Loucy (cell line): Measurements from ENCODE around the gene CALCB.
"Not testable (repeated sequence)": the region's sequence is repeated elsewhere in the genome, so short reads cannot be mapped to it uniquely, and the experiment has no call there.

Source experiments
- H2AFZ ChIP-seq: fragments of 200-600 bp; sonication (generic); 2 replicates; pipeline ENCODE4 v1.6.0; 2016; ENCODE audit warnings: antibody characterized with exemption, mild to moderate bottlenecking, low read length, moderate library complexity
- H3F3A ChIP-seq: fragments of 200-600 bp; 2 replicates; pipeline ENCODE4 v1.6.0; 2016; ENCODE audit warnings: antibody characterized with exemption, low read depth, mild to moderate bottlenecking
- H3K27me3 ChIP-seq: fragments of 200-600 bp; sonication (generic); 2 replicates; pipeline ENCODE4 v1.6.1; 2014; ENCODE audit warnings: low read length, mild to moderate bottlenecking; ENCODE audit not compliant: insufficient read depth, poor library complexity, severe bottlenecking
- H3K36me3 ChIP-seq: fragments of 200-600 bp; sonication (generic); 2 replicates; pipeline ENCODE4 v1.6.1; 2016; ENCODE audit warnings: low read length; ENCODE audit not compliant: insufficient read depth
- H3K4me1 ChIP-seq: fragments of 200-600 bp; sonication (generic); 2 replicates; pipeline ENCODE4 v1.5.1; 2014; ENCODE audit warnings: low read length, mild to moderate bottlenecking; ENCODE audit not compliant: insufficient read depth, poor library complexity, severe bottlenecking
- H3K4me2 ChIP-seq: fragments of 200-600 bp; sonication (generic); 2 replicates; pipeline ENCODE4 v1.6.0; 2014; ENCODE audit warnings: antibody characterized with exemption, low read length, low read depth, mild to moderate bottlenecking; ENCODE audit not compliant: poor library complexity, severe bottlenecking
- H3K4me3 ChIP-seq: fragments of 200-600 bp; sonication (generic); 2 replicates; pipeline ENCODE4 v1.5.1; 2014; ENCODE audit warnings: low read length, mild to moderate bottlenecking, mixed read lengths; ENCODE audit not compliant: poor library complexity, severe bottlenecking
- H3K79me2 ChIP-seq: fragments of 200-600 bp; sonication (generic); 2 replicates; pipeline ENCODE4 v1.6.1; 2014; ENCODE audit warnings: low read length; ENCODE audit not compliant: insufficient read depth
- H3K9ac ChIP-seq: fragments of 200-600 bp; sonication (generic); 2 replicates; pipeline ENCODE4 v1.6.0; 2014; ENCODE audit warnings: mild to moderate bottlenecking, low read depth, low read length, moderate library complexity; ENCODE audit not compliant: poor library complexity, severe bottlenecking
- H3K9me2 ChIP-seq: fragments of 200-600 bp; sonication (generic); replicated peaks from 2 replicates; pipeline ENCODE4 v1.6.1; 2016; ENCODE audit warnings: low read depth, low read length, mixed read lengths
- H3K9me3 ChIP-seq: fragments of 200-600 bp; sonication (generic); 2 replicates; pipeline ENCODE4 v1.6.1; 2014; ENCODE audit warnings: mild to moderate bottlenecking, antibody characterized with exemption, low read length, low read depth; ENCODE audit not compliant: insufficient read depth
- H4K20me1 ChIP-seq: fragments of 200-600 bp; sonication (generic); 2 replicates; pipeline ENCODE4 v1.6.0; 2014; ENCODE audit warnings: antibody characterized with exemption, low read length, mild to moderate bottlenecking; ENCODE audit not compliant: insufficient read depth, poor library complexity, severe bottlenecking
- EZH2phosphoT487 ChIP-seq: fragments of 200-600 bp; IDR thresholded peaks from 2 replicates; pipeline ENCODE4 v1.6.1; 2018; ENCODE audit warnings: antibody characterized with exemption, mild to moderate bottlenecking, moderate library complexity, borderline replicate concordance
- TF ChIP-seq, protein P1 (sequence below): fragments of 200-600 bp; sonication (generic); conservative IDR thresholded peaks from 2 replicates; pipeline ENCODE4 v1.5.1; 2014; ENCODE audit warnings: mild to moderate bottlenecking, antibody characterized with exemption, low read length

The CALCB gene

DNA sequence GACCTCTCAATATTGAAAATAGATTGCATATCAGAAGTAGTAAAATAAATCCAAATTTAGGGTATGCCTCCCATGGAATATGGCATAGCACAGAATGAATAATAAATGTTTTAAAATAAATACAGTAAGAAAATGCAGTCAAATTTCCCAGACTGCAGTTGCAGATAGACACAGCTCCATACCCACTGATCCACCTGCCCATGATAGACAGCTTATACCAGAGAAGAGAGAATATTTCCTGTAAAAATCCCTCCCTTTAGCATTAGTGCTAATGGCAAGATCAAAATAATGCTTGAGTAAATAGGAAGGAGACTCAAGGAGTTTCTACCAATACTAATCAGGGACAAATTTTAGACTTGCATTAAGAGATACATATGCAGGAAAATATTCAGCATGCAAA is 45.0 kb upstream of the CALCB start:
- H3K9me2 ChIP-seq = no peaks in the 10 kb centered on the region
- no peak overlapping the region for H3K9ac ChIP-seq
- no peaks in the 10 kb centered on the region for H3K36me3 ChIP-seq
- no peaks in the 10 kb centered on the region for H3K4me1 ChIP-seq
- no peaks in the 10 kb centered on the region for H3K9me3 ChIP-seq
- no peak overlapping the region for H3K4me2 ChIP-seq
- no peaks in the 10 kb centered on the region for H3K79me2 ChIP-seq
- no peaks in the 10 kb centered on the region for H3F3A ChIP-seq
- no peak overlapping the region for H2AFZ ChIP-seq
- H3K4me3 ChIP-seq = no peak overlapping the region
- no peak for TF ChIP-seq EZH2phosphoT487
- TF ChIP-seq, protein P1, sequence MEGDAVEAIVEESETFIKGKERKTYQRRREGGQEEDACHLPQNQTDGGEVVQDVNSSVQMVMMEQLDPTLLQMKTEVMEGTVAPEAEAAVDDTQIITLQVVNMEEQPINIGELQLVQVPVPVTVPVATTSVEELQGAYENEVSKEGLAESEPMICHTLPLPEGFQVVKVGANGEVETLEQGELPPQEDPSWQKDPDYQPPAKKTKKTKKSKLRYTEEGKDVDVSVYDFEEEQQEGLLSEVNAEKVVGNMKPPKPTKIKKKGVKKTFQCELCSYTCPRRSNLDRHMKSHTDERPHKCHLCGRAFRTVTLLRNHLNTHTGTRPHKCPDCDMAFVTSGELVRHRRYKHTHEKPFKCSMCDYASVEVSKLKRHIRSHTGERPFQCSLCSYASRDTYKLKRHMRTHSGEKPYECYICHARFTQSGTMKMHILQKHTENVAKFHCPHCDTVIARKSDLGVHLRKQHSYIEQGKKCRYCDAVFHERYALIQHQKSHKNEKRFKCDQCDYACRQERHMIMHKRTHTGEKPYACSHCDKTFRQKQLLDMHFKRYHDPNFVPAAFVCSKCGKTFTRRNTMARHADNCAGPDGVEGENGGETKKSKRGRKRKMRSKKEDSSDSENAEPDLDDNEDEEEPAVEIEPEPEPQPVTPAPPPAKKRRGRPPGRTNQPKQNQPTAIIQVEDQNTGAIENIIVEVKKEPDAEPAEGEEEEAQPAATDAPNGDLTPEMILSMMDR = no peak
- no peaks in the 10 kb centered on the region for H3K27me3 ChIP-seq
- no peaks in the 10 kb centered on the region for H4K20me1 ChIP-seq

DNA sequence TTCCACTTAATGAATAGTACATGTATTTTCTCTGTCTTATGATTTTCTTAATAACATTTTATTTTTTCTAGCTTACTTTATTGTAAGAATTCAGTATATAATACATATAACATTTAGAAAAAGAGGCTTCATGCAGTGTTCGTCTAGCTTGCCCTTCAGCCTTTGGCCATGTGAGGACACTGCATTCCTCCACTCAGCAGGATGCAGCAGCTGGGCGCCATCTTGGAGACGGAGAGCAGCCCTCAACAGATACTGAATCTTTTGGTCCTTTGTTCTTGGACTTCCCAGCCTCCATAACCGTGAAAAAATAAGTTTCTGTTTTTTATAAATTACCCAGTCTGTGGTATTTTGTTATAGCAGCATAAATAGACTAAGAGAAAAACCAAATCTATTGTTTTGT is 41.4 kb upstream of the CALCB start:
- not testable (repeated sequence) for H3K4me2 ChIP-seq, H3K4me1 ChIP-seq, H3K9me2 ChIP-seq, H3F3A ChIP-seq, H2AFZ ChIP-seq, H3K9me3 ChIP-seq, H3K4me3 ChIP-seq, H3K27me3 ChIP-seq, H4K20me1 ChIP-seq, H3K79me2 ChIP-seq, H3K36me3 ChIP-seq, H3K9ac ChIP-seq

DNA sequence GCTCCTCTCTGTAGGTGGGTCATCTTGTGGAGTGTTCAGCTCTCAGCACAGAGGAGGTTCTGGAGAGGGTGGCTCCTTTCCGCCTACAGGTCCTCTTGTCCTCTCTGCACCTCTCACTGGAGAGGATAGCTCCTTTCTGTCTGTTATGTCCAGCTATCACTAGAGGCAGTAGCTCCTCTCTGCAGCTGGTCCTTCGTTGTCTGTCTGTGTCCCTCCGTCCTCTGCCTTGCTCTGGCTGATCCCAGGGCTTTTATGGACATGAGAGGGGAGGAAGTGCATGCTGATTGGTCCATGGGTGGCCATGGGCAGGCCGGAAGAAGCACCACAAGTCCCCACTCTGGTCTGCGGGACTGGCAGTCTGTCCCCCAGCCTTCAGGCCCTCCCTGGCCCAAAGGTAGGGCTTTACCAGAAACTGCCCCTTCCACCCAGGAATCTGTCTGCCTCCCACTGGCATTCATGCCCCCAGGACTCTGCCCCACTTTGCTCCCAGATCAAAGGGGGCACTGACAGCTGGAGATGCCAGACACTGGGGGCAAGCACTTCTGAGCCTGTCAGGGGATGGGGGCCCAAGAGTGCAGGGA is 38.6 kb upstream of the CALCB start:
- no peak for TF ChIP-seq EZH2phosphoT487
- TF ChIP-seq, protein P1 = no peak
- no peak overlapping the region for H2AFZ ChIP-seq
- no peak overlapping the region for H3K9ac ChIP-seq
- H3K4me3 ChIP-seq = no peak overlapping the region
- no peaks in the 10 kb centered on the region for H3K79me2 ChIP-seq
- H3K9me2 ChIP-seq = no peaks in the 10 kb centered on the region
- H3K36me3 ChIP-seq = no peaks in the 10 kb centered on the region
- no peaks in the 10 kb centered on the region for H3K27me3 ChIP-seq
- no peaks in the 10 kb centered on the region for H3K4me1 ChIP-seq
- no peaks in the 10 kb centered on the region for H3F3A ChIP-seq
- H3K9me3 ChIP-seq = no peaks in the 10 kb centered on the region
- H4K20me1 ChIP-seq = no peaks in the 10 kb centered on the region
- H3K4me2 ChIP-seq = no peak overlapping the region

DNA sequence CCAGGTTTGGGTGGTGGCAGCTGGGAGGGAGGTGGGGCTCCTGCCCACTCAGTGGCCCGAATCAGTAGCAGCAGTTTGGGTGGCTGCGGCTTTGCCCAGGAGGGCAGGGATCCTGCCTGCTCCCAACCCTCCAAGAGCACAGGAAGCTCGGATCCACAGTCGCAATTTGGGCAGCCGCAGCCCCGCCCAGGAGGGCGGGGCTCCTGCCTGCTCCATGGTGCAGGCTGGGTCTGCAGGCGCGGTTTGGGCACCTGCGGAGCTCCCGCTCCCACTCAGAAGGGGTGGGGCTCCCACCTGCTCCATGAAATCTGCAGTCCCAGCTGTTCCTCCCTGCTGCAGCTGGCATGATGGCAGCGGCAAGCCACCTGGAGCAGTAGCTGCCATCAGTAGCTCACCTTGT is 38.1 kb upstream of the CALCB start:
- Histone ChIP-seq H2AFZ (no peak overlapping the region), H3K79me2 (no peaks in the 10 kb centered on the region), H3K4me3 (no peak overlapping the region), H3K9me3 (no peaks in the 10 kb centered on the region), H3K4me2 (no peak overlapping the region), H3K27me3 (no peaks in the 10 kb centered on the region), H3K9me2 (no peaks in the 10 kb centered on the region), H3K36me3 (no peaks in the 10 kb centered on the region), H3K4me1 (no peaks in the 10 kb centered on the region), H3K9ac (no peak overlapping the region), H3F3A (no peaks in the 10 kb centered on the region), H4K20me1 (no peaks in the 10 kb centered on the region)
- no peak for TF ChIP-seq EZH2phosphoT487
- TF ChIP-seq, protein P1 = no peak
